NCI-H2171 treated with DMSO at 0.1 percent for 48 hours (cell line): Measurements from ENCODE around the gene ELAPOR1.

Source experiments
- DNase-seq: peaks from one replicate; lab custom pipeline; 2025; lab: John Stamatoyannopoulos, UW

The ELAPOR1 gene

DNA sequence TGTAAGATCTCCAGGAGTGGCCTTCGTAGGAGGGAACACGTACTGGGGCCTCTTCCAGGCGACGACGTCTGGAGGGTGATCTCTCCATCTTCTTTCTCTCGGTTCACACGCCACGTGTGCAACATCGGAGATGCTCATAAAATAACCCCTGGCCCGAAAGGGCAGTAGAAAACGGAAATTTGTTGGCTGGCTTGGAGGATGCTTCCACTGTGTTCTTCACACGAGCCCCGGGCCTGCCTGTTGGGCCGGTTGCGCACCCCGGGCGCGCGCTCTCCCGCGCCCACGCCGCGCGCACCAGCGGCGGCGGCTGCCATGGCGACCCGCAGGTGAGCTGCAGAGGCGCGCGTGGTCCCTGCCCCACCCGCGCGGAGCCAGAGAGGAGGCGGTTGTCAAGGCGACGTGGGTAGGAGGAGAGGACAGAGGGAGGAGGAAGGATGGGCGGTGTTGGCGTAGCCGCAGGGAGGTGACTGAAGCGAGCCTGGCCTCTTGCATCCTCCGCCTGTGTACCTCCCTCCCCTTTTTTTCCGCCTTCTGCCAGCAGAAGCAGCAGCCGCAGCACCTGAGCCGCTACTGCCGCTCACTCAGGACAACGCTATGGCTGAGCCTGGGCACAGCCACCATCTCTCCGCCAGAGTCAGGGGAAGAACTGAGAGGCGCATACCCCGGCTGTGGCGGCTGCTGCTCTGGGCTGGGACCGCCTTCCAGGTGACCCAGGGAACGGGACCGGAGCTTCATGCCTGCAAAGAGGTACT, at the start of gene ELAPOR1:
Gene ELAPOR1 (plus strand): TSS at position 526 of the 752 bp plus-strand sequence. CDS start 69 bp downstream, at position 595.
- peak; percentile 90 for DNase-seq

- DNase-seq = no peak
Observed at GRCh38 chr1:109065137-109065536, 48.8 kb upstream of the ELAPOR1 start.

DNA sequence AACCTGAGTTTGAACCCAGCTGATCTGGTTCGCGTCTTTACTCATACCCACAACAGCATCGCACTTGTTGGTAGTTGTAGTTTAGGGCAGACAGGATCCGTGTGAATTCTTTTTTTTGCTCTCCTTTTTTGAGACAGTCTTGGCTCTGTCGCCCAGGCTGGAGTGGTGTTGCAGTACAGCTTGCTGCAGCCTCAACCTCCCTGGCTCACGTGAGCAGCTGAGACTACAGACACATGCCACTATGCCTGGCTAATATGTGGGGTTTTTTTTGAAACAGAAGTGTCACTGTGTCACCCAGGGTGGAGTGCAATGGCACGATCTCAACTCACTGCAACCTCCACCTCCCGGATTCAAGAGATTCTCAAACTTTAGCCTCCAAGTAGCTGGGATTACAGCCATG, 46.0 kb upstream of the ELAPOR1 start:
- no peak for DNase-seq

DNA sequence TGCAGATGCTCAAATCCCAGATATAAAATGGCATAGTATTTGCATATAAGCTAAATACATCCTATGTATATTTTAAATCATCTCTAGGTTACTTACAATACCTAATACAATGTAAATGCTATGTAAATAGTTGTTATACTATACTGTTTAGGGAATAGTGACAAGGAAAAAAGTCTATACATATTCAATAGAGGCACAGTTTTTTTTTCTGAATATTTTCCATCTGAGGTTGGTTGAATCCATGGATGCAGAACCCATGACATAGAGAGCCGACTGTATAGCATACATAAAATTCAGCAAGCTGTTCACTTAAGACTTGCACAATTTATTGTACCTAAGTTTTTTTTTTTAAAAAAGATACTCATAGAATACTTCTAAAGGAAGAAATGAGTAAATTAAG, 44.6 kb upstream of the ELAPOR1 start:
- no peak for DNase-seq

GRCh38 chr1:109075531-109076490, 38.1 kb upstream of the ELAPOR1 start, which contains the start of gene TAF13:
Gene TAF13, minus strand, starts transcription at chr1:109076003. Its CDS starts 56 bp downstream, at chr1:109075947.
- DNase-seq = peak; percentile 98

DNA sequence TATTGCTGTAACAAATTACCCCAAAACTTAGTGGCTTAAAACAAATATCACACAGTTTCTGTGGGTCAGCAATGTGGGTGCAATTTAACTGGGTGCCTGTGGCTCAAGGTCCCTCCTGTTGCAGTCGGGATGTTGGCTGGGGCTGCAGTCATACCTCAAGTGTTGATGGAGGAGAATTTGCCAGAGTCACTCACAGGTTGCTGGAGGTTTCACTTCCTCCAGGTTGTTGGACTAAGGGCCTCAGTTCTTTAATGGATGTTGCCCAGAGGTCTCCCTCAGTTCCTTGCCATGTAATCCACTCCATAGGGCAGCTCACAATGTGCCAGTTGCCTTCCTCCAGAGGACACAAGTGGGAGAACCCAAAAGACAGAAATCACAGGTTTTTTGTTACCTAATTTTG, 35.6 kb upstream of the ELAPOR1 start:
- no peak for DNase-seq

DNA sequence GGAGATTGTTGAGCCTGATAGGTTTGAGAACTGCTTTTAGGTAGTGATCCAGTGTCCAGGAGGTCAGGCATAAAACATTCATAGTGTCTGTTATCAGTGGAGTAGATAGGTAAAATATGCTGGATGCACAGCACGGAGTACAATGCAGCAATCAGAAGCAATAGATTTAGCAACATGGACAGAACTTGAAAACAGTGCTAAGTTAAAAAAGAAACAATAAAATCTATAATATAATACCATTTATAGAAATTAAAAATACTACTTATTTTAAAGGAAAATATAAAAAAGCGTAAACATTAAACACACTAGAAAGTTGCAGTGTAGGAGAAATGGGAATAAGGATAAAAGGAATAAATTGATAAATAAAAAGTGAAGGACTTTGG, 34.7 kb upstream of the ELAPOR1 start:
- DNase-seq = no peak

- no peak for DNase-seq
Observed at GRCh38 chr1:109080441-109081082, 33.4 kb upstream of the ELAPOR1 start.

DNA sequence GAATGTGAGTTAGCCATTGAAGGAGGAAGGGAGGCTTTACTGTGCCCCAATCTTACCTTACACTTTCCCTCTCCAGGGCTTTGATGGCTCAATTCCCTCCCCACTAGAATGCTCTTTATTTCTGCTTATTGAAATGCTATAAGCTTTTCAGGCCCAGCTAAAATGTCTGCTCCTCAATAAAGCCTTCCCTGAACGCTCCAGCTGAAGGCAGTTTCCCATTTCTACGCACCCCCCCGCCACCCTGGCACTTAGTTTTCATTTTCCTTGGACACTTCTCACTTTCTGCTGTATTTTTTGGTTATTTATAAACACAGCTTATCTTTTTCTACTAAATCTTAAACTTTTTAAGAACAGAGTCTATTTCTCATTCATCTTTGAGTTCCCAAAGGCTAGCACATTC, 30.4 kb upstream of the ELAPOR1 start:
- no peak for DNase-seq

- no peak for DNase-seq
Observed at GRCh38 chr1:109083923-109084322, 30.0 kb upstream of the ELAPOR1 start.

- no peak for DNase-seq
Observed at GRCh38 chr1:109084563-109085517, 29.1 kb upstream of the ELAPOR1 start.

DNA sequence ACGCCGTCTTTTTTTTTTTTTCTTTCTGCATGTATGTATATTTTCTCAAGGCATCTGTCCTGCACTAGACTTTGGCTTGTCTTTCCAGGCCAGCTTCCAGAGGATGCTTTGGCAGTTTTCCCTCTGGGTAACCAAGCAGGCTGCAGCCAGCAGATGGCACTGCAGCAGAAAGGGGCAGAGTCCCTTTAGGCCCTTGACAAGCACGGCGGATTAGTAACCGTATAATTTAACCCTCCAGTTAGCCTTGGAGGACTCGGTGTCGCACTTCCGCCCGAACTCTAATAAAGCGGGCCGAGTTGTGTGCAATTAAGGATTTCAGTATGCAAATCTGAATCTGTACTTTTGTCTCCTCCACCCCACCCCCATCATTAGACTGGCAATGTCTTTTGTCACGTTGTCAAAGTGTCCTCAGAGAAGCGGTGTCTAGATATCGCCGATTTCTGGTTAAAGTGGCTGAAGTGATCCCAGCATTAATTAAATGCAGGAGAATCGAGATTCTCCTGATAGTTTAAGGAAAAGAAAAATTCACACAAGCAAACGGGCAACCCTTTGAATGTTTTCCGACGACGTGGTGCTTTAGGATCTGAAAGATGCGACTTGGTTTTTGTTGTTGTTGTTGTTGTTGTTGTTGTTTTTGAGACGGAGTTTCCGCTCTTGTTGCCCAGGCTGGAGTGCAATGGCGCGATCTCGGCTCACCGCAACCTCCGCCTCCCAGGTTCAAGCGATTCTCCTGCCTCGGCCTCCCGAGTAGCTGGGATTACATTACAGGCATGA, 24.5 kb upstream of the ELAPOR1 start:
- DNase-seq = peak; percentile 53

DNA sequence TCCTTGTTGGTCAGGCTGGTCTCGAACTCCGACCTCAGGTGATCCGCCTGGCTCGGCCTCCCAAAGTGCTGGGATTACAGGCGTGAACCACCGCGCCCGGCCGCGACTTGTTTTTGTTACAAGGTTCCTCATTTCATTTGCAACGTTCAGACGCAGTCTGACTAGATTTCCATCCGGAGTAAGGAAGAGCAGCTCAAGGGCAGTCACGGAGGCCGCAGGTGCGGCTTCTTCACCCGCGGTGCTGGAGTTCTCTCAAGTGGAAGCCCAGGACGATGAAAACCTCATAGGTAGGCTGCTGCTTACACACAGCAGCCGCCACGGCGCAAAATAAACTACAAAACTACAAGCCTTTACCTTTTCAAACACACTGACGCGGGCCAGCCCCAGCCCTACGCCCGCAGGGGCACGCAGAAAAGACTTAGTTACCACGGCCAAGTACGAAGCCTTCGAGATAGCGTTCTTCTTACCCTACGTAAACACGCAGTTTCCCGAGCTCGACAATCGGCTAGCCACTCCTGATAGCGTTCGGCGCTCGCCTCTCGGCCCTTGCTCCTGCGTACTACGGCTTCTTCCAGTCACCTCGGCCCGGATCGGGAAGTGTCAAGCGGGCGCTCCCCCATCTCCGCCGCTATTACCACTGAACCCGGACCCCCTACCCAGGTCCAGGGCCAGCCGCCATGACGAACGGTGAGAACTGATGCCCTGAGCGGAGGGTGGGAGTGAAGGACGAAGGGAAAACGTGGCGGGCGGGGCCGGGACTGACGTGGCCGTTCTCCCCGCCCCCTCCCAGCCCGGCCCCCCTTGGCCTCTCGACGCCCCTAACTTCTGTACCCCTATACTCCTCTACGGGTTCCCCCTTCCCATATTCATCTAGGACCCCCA, 23.5 kb upstream of the ELAPOR1 start, which contains the start of gene TMEM167B:
Gene TMEM167B (plus strand): TSS at position 569 of the 882 bp plus-strand sequence. CDS start 109 bp downstream, at position 678.
- DNase-seq = peak; percentile 94

- peak; percentile 41 for DNase-seq
Observed at GRCh38 chr1:109091078-109091838, 22.7 kb upstream of the ELAPOR1 start.

GRCh38 chr1:109091839-109092193, 22.1 kb upstream of the ELAPOR1 start:
- DNase-seq = no peak

DNA sequence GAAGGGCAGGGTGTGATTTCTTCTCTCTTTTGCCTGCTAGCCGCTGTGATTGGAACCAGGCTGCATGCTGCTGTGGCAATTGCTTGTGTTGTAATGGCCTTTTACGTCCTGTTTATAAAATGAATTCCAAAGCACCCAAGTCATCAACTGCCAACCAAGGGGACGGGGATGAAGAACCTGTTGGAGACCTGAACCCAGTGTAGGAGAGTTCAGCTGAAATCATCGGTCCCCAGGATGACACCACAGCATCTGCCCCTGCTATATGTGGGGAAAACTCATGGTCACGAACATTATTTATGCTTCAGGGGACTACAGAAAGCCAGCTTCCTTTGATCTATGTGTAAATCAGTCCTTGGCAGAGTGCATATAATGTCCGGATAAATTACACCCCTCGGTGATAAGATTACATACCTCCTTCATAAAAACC, 19.5 kb upstream of the ELAPOR1 start:
- DNase-seq = no peak

GRCh38 chr1:109094871-109095270, 19.0 kb upstream of the ELAPOR1 start:
- no peak for DNase-seq

- no peak for DNase-seq
Observed at GRCh38 chr1:109095631-109096030, 18.3 kb upstream of the ELAPOR1 start.

- no peak for DNase-seq
Observed at GRCh38 chr1:109096120-109096519, 17.8 kb upstream of the ELAPOR1 start.
